Mammary epithelial cell (primary cell): ENCODE results near the gene PSMC6.

Experiments used
- CTCF ChIP-seq, 2 donors: IDR thresholded peaks in 1 of 2; conservative IDR thresholded peaks in 1 of 2; 2 replicates each; pipeline ENCODE4 v1.5.1; 2011 to 2012; ENCODE audit warnings: inconsistent platforms in 2 of 2, low read length in 2 of 2, mild to moderate bottlenecking in 2 of 2, control low read depth in 1 of 2, low read depth in 1 of 2; ENCODE audit not compliant: insufficient read depth in 1 of 2; ENCODE audit errors: extremely low read depth in 1 of 2
- EZH2 ChIP-seq: IDR thresholded peaks from 2 replicates; pipeline ENCODE4 v1.6.1; 2012; ENCODE audit warnings: low read length, inconsistent platforms, borderline replicate concordance

DNA sequence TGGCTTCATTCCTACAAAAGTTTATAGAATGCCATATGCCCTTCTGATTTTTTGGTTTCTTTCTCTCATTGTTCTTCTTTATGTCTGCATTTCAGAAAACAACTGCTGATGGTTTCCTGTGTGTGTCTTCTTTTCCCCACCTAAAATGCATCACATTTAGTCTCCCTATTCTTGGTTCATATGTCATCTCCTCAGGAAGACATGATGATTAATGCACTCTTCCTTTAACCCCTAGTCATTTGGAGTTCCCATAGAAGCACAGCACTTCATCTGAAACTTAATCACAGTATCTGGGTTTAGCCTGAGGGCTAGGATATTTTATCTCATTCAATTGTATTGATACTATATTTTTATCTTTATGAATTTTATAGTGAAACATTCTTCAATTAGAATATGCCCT is 62.9 kb downstream of the PSMC6 start:
- TF ChIP-seq CTCF (conservative IDR thresholded peaks at IDR 0.05 in 1 of 2, IDR thresholded peaks at IDR 0.05 in 1 of 2; ENCODE audit: extremely low read depth in 1 of 2, insufficient read depth in 1 of 2, low read depth in 1 of 2, low read length in 2 of 2) (no peak), EZH2 (no peak)
